SH-SY5Y (cell line): ENCODE measurements around the gene EMILIN1.

ENCODE experiments used
- GATA2 ChIP-seq: IDR thresholded peaks from 2 replicates; pipeline ENCODE4 v1.6.1; 2011; ENCODE audit warnings: mild to moderate bottlenecking, low read depth, low read length
- GATA3 ChIP-seq: IDR thresholded peaks from 2 replicates; pipeline ENCODE4 v1.6.1; 2011; ENCODE audit warnings: low read depth, mild to moderate bottlenecking, low read length, moderate library complexity

Gene EMILIN1

DNA sequence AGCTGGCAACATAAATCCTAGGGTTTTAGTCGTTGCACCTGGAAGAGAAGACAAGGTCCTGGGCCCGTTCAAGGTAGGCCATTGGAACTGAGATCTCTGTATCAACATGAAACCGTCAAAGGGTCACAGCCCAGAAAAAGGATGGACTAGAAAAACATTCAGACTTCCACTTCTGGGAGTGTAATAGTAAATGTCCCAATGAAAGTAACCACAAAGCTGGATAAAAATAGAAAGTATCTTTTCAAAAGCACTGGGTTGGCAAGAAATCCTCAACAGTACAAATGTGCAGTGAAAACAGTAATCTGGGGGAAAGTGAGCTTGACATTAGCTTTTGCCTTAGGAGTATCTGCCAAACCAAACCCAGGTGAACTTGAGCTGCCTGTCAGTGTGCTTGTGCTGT, 27.6 kb downstream of the EMILIN1 start:
- TF ChIP-seq GATA2 = no peak
- TF ChIP-seq GATA3 = no peak

GRCh38 chr2:27108221-27108620, 29.8 kb downstream of the EMILIN1 start:
- no peak for TF ChIP-seq GATA2
- TF ChIP-seq GATA3 = no peak

- TF ChIP-seq GATA3 (no peak), GATA2 (no peak)
These were observed 30.7 kb downstream of the EMILIN1 start for GRCh38 chr2:27109083-27109482.

DNA sequence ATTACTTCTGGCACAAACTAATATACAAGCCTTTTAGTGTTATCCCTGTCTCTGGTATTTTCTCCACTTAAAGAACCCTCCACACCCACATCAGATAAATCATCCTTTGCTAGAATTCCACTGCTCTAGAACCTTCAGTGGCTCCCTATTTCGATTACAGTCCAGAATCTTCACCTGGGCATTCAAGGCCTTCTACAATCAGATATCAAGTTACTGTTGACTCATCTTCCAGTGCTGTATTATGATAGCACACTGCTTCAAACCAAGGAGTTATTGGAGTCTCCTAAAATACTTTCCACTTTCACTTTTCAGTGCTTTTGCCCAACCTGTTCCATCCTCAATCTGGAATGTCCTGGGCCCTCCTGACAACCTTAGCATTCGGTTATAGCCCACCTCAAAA, 37.1 kb downstream of the EMILIN1 start:
- no peak for TF ChIP-seq GATA3
- no peak for TF ChIP-seq GATA2

- TF ChIP-seq GATA2 (no peak), GATA3 (no peak)
These were observed 39.6 kb downstream of the EMILIN1 start for GRCh38 chr2:27117995-27118524.

GRCh38 chr2:27118525-27119329, 40.3 kb downstream of the EMILIN1 start, which contains the start of gene CGREF1:
TSS of gene CGREF1 (minus strand) at chr2:27119128. CDS start at chr2:27104366, 14,762 bp downstream.
- TF ChIP-seq GATA2 (no peak), GATA3 (no peak)

GRCh38 chr2:27121906-27122305, 43.5 kb downstream of the EMILIN1 start:
- TF ChIP-seq GATA2 (no peak), GATA3 (no peak)

DNA sequence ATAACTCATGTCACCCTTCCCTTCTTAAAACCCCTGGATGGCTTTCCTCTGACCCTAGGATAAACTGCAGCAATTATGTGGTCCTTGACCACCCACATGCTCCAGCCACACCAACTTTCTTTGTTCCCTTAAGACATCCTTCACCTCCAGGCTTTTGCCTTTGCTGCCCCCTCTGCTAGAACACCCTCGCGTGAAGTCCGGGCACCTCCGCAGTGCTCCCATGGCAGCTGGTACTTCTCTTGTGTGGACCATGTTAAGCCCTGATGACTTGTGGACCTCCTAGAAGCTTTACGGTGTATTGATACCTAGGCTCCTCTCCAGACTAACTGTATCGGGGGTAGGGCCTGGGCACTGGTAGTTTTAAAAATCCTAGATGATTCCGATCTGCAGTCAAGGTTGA, 44.4 kb downstream of the EMILIN1 start:
- no peak for TF ChIP-seq GATA2
- no peak for TF ChIP-seq GATA3

DNA sequence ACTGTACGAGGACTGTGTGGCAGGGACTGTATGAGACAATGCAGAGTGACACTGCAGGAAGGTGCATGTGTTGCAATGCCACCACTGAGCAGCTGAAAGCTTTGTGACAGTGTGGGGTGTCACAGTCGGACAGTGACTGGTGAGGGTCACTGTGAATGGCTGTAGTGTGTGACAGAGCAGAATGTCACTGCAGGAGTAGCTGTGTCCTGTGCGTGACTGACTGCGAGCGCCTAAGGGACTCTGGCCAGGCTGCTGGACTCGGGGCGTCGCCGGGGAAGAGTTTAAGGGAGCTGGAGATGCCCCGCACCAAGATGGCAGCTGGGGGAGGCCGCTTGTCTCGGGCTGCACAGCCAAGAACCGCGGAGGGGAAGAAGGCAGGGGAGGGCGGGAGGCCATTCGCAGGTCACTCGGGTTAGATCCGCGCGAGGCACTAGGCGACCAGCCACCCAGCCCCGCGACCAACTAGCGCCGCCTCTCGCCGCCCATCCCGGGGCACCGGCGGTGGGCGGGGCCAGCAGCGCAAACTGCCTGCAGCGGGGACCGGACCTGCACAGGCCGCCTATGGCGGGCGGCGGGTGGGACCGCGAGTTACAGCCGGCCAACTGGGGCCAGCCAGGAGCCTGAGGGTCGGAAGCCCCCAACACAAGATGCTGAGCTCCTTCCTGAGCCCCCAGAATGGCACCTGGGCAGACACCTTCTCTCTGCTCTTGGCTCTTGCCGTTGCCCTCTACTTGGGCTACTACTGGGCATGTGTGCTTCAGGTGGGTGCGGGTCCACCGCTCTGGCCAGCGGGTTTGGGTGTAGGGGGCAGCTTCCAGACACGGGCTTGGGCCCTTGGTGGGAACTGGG, 45.1 kb downstream of the EMILIN1 start, which contains the start of gene ABHD1:
ABHD1 (plus strand) TSS at position 514 of the 849 bp plus-strand sequence; CDS start at position 648, 134 bp downstream.
- TF ChIP-seq GATA2 (no peak), GATA3 (no peak)

DNA sequence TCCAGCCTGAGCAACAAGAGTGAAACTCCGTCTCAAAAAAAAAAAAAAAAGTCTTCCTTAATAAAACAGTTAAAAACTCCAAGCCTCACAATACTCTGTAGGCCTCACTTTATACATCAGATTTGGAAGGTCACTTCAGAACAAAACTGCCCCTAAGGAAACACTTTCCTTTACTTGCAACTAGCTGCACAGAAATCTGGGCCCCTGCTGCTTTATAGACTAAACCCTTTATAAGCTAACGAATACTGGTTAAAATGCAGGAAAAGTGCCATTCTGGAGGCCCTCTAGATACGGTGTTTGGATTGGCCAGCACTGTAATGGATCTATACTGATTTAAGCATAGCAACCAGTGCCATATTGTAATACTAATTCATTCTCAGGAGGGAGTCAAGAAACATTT, 46.7 kb downstream of the EMILIN1 start:
- TF ChIP-seq GATA3 (no peak), GATA2 (no peak)

- TF ChIP-seq GATA2 = no peak
- no peak for TF ChIP-seq GATA3
These were observed 47.9 kb downstream of the EMILIN1 start for GRCh38 chr2:27126252-27126710.

- TF ChIP-seq GATA2 (no peak), GATA3 (no peak)
These were observed 49.7 kb downstream of the EMILIN1 start for GRCh38 chr2:27127883-27128667.
